Sigmoid colon (tissue), 7 donors: ENCODE data around the gene UBQLNL. TPM values are rescaled to one million over a fixed set of nuclear protein-coding genes. Genes with fewer than 3 reads are reported as not detected.

Source experiments
- DNase-seq: peaks from one replicate; pipeline ENCODE4 v3.0.0-alpha.2; 2019
- H3K27ac ChIP-seq, 4 donors: fragments of 200-600 bp; sonication (generic); one replicate each; pipeline ENCODE4 v1.5.1; 2016 to 2019; ENCODE audit warnings: mild to moderate bottlenecking in 1 of 4
- H3K27me3 ChIP-seq, 3 donors: fragments of 200-600 bp; sonication (generic); one replicate each; pipeline ENCODE4 v1.5.1; 2019; ENCODE audit warnings: mild to moderate bottlenecking in 1 of 3
- H3K36me3 ChIP-seq, 4 donors: fragments of 200-600 bp; sonication (generic); one replicate each; pipeline ENCODE4 v1.5.1; 2016 to 2019
- H3K4me1 ChIP-seq, 4 donors: fragments of 200-600 bp; sonication (generic); one replicate each; pipeline ENCODE4 v1.5.1; 2017 to 2019
- H3K4me3 ChIP-seq, 4 donors: fragments of 200-600 bp; sonication (generic); one replicate each; pipeline ENCODE4 v1.5.1; 2017 to 2019; ENCODE audit warnings: mild to moderate bottlenecking in 2 of 4, moderate library complexity in 1 of 4
- H3K9me3 ChIP-seq, 4 donors: fragments of 200-600 bp in 3 of 4; sonication (generic) in 3 of 4; one replicate each; pipeline versions ENCODE4 v1.5.1 to v1.6.1; 2013 to 2019
- EP300 ChIP-seq, 4 donors: sonication (generic); formaldehyde crosslinking; IDR thresholded peaks; one replicate each; pipeline ENCODE4 v1.6.1; 2017; ENCODE audit warnings: antibody characterized with exemption in 4 of 4
- POLR2A ChIP-seq, 2 donors: fragments of 450-650 bp; IDR thresholded peaks; one replicate each; pipeline ENCODE4 v1.6.1; 2016; ENCODE audit warnings: antibody characterized with exemption in 2 of 2, mild to moderate bottlenecking in 2 of 2, moderate library complexity in 2 of 2
- POLR2AphosphoS5 ChIP-seq, 4 donors: sonication (generic); formaldehyde crosslinking; IDR thresholded peaks; one replicate each; pipeline ENCODE4 v1.6.1; 2017; ENCODE audit warnings: antibody characterized with exemption in 4 of 4
- WGBS, 2 donors: extraction: QIAGEN DNeasy Blood & Tissue Kit; methylation state at CpG; one replicate each; pipeline ENCODE4 v1.1.7; 2013; 5-methylcytosine and 5-hydroxymethylcytosine counted together
- intact Hi-C: fragments of 100-400 bp; cut with DNase I; formaldehyde crosslinking; loops from one replicate; pipeline ENCODE4 v1.15.1; 2023
- polyA plus RNA-seq, 3 donors: library from polyadenylated mRNA; stranded (reverse); fragments of 200-250 nt; gene quantifications; one replicate each; pipeline ENCODE4 v1.2.3, GENCODE V29; 2013
- total RNA-seq, 4 donors: library from RNA; depleted of rRNA; stranded (reverse); fragments of >200 nt; gene quantifications; one replicate each; pipeline ENCODE4 v1.1.0, GENCODE V29; 2016
- TF ChIP-seq, protein P1 (sequence below), 4 experiments: fragments of 450-650 bp in 3 of 4; fragments of 200-600 bp in 1 of 4; IDR thresholded peaks; one replicate each; pipeline ENCODE4 v1.5.1; 2016 to 2019; ENCODE audit warnings: antibody characterized with exemption in 4 of 4, mild to moderate bottlenecking in 3 of 4, moderate library complexity in 2 of 4
- donor health status: healthy with polysubstance abuse.
- donor health status: Bipolar disorder and iron deficiency.
- donor health status: healthy.

UBQLNL gene
- total and polyA plus RNA-seq, 7 donors, result 0.34 to 1.7 (median 0.54) TPM; not detected in 2

DNA sequence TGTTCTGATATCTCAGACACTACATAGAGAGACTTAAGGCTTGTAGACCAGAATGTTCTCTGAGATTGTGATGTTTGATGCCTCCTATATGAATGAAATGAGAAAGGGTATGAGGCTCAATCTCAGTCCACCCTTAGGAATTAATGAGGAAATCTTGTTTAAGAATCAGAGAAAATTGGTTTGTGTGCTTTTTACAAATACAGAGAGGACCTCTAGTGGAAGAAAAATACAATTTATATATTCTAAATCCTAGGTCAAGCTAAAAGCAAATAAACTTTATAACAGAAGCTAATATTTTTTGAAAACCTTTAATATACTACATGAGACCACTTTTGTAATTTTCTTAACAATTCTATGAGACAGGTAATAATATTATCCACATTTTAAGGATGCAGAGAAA is 36.8 kb upstream of the UBQLNL start:
- no peak for TF ChIP-seq POLR2A (IDR thresholded peaks at IDR 0.05)
- DNase-seq, result no peak
- Histone ChIP-seq H3K4me3 (no peak overlapping the region), H3K4me1 (no peaks in the 10 kb centered on the region), H3K27me3 (no peaks in the 10 kb centered on the region), H3K9me3 (no peaks in the 10 kb centered on the region), H3K36me3 (no peaks in the 10 kb centered on the region), H3K27ac (no peak overlapping the region)
- intact Hi-C loops, result no loop called here

DNA sequence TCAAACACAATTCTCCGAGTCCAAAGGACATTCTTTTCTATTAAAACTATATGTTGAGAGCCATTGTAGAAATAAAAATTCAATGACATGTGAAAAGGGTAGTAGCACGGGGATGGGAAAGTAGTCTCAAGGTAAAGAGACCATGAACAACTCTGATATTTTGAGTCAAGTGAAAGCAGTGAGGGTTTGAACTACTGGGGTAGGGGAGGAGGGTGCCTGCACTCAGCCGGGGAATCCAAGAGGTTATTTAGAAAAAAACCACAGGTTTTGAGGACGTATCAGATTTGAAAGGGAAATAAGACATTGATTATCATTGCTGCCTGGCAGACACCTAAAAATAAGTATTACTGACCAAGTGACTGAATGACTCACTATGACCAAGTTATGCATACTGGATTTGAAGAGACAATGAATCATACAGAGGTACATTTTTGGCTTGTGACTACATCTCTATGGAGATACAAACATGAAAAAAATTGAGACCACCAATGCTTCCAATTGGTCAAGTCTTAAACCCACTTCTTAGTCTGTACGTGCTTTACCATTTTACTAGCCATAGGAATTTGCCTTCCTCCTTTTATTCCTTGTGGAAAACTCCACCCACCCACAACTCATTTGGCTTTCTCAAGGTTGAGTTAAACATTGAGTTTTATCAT is 34.1 kb upstream of the UBQLNL start:
- no peak for DNase-seq
- Histone ChIP-seq H3K4me3 (no peak overlapping the region), H3K4me1 (no peaks in the 10 kb centered on the region), H3K27me3 (no peaks in the 10 kb centered on the region), H3K9me3 (no peaks in the 10 kb centered on the region), H3K27ac (no peak overlapping the region), H3K36me3 (no peaks in the 10 kb centered on the region)
- intact Hi-C loops, result no loop called here
- 63 to 68% methylated on average over 5 of the region's 5 CpGs for WGBS, 2 donors
- TF ChIP-seq EP300 (IDR thresholded peaks at IDR 0.05) (no peak), POLR2A (IDR thresholded peaks at IDR 0.05) (no peak), POLR2AphosphoS5 (IDR thresholded peaks at IDR 0.05) (no peak)
- TF ChIP-seq, protein P1, sequence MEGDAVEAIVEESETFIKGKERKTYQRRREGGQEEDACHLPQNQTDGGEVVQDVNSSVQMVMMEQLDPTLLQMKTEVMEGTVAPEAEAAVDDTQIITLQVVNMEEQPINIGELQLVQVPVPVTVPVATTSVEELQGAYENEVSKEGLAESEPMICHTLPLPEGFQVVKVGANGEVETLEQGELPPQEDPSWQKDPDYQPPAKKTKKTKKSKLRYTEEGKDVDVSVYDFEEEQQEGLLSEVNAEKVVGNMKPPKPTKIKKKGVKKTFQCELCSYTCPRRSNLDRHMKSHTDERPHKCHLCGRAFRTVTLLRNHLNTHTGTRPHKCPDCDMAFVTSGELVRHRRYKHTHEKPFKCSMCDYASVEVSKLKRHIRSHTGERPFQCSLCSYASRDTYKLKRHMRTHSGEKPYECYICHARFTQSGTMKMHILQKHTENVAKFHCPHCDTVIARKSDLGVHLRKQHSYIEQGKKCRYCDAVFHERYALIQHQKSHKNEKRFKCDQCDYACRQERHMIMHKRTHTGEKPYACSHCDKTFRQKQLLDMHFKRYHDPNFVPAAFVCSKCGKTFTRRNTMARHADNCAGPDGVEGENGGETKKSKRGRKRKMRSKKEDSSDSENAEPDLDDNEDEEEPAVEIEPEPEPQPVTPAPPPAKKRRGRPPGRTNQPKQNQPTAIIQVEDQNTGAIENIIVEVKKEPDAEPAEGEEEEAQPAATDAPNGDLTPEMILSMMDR (IDR thresholded peaks at IDR 0.05), result no peak

DNA sequence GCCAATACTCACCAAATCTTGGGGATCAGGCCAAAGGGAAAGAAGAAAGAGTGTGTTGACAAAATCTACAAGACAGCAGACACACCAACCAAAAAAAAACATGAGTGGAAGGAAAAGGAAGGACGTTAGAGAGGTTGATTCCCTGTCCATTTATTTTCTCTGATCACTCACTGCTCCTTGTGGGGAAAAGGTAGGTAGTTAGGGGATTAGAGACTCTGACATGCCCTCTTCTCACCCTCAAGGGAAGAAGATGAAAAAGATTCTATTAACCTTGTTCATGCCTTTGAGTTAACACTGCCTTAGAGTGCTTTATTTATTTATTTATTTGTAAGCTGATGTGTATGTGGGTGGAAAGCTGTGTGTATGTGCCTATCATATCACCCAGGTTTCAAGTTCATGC is 31.9 kb upstream of the UBQLNL start, which contains the start of gene OR52H1:
Gene OR52H1, minus strand, starts transcription at position 101 of the 400 bp plus-strand sequence. CDS start 3,035 bp downstream, outside the sequence.
- no peak for DNase-seq
- TF ChIP-seq EP300 (IDR thresholded peaks at IDR 0.05), result no peak
- TF ChIP-seq, protein P1 (IDR thresholded peaks at IDR 0.05), result no peak
- TF ChIP-seq POLR2A (IDR thresholded peaks at IDR 0.05), result no peak
- no peak for TF ChIP-seq POLR2AphosphoS5 (IDR thresholded peaks at IDR 0.05)
- H3K36me3 ChIP-seq, result no peaks in the 10 kb centered on the region
- intact Hi-C loops, result no loop called here
- H3K4me3 ChIP-seq, result no peak within 1 kb of the TSS
- no peaks in the 10 kb centered on the region for H3K27me3 ChIP-seq
- H3K9me3 ChIP-seq, result no peaks in the 10 kb centered on the region
- 42 to 55% methylated on average over 1 of the region's 1 CpG for WGBS, 2 donors
- no peaks in the 10 kb centered on the region for H3K4me1 ChIP-seq
- H3K27ac ChIP-seq, result no peak within 1 kb of the TSS

DNA sequence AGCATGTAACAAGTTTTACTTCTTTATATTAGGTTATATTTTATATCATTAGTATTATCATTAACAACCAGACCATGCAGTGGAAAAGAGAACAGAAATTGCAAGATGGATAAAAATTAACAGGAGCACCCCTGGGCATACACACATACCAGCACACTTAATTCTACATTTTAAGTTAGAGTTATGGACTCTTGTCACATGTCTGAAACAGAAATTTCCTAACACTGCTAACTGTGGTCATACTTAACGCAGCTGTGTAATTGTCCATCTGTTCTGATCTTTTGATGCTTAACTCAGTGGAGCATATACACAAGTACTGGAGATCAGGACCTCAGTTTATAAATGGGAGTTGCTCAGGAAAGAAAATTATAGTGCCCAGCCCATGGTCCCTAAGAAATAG is 31.5 kb upstream of the UBQLNL start:
- no peak for TF ChIP-seq POLR2A (IDR thresholded peaks at IDR 0.05)
- no peak for TF ChIP-seq EP300 (IDR thresholded peaks at IDR 0.05)
- TF ChIP-seq POLR2AphosphoS5 (IDR thresholded peaks at IDR 0.05), result no peak
- TF ChIP-seq, protein P1 (IDR thresholded peaks at IDR 0.05), result no peak
- Histone ChIP-seq H3K4me1 (no peaks in the 10 kb centered on the region), H3K4me3 (no peak overlapping the region), H3K36me3 (no peaks in the 10 kb centered on the region), H3K27me3 (no peaks in the 10 kb centered on the region), H3K9me3 (no peaks in the 10 kb centered on the region), H3K27ac (no peak overlapping the region)
- WGBS, 2 donors, result 94 to 96% methylated on average over 1 of the region's 1 CpG
- no peak for DNase-seq
- intact Hi-C loops, result no loop called here

DNA sequence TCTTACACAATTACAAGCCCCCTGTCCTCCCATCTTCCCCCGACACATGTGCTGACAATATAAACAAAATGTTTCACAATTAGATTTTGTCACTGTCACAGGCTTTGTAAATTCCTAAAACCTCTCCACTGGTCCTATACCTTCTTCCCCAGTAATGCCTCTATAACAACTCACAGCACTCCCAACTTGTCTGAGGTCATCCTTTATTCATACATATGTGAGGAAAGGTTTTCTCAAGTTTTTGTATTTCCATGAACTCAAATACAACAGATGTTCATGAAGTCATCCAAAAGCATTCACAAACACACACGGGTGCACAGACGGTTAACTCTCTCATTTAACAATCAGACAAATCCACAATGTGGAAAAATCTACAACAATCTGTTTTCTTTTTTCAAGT is 30.0 kb upstream of the UBQLNL start:
- H3K9me3 ChIP-seq, result no peaks in the 10 kb centered on the region
- no peak overlapping the region for H3K27ac ChIP-seq
- TF ChIP-seq, protein P1 (IDR thresholded peaks at IDR 0.05), result no peak
- TF ChIP-seq EP300 (IDR thresholded peaks at IDR 0.05) (no peak), POLR2AphosphoS5 (IDR thresholded peaks at IDR 0.05) (no peak), POLR2A (IDR thresholded peaks at IDR 0.05) (no peak)
- H3K27me3 ChIP-seq, result no peaks in the 10 kb centered on the region
- no peak overlapping the region for H3K4me3 ChIP-seq
- DNase-seq, result no peak
- 84 to 88% methylated on average over 3 of the region's 3 CpGs for WGBS, 2 donors
- H3K4me1 ChIP-seq, result no peaks in the 10 kb centered on the region
- no peaks in the 10 kb centered on the region for H3K36me3 ChIP-seq
- intact Hi-C loops, result no loop called here
